ENCODE measurements around the gene NUP62.

The NUP62 gene

DNA sequence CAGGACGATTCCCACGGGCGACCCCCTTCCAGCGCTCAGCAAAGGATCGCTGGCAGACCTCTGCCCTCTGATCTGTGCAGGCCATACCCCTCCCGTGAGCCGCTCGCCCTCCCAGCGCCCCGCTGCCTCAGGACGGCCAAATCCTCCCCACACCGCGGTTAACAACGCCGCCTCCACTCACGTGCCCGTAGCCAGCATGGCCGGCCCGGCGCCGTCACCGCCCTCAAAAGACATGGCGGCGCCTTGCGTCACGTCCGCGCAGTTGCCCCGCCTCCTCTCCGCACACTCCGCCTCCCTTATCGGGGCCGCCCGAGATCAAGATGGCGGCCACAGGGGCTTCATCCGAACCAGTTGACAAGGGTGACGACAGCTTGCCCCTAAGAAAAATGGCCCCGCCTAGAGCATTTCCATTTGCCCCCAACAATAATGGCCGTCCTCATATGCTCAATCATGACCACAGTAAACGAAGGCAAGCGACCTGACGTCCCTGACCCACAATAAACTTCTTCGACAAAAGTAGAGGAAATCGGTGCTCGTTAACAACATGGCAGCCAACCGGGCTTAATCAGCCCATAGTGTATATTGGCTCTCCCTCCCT, 52.8 kb downstream of the NUP62 start:
- H3K4me2 ChIP-seq (ENCODE audit: low read length) = peak overlapping the region; percentile 98
- peak overlapping the region; percentile 99 for H3K9ac ChIP-seq (ENCODE audit: low read depth, low read length)
- no peaks in the 10 kb centered on the region for H3K27me3 ChIP-seq (ENCODE audit: control insufficient read depth, insufficient read depth, low read length)
- peaks cover 16% of the 10 kb centered on the region for H3K36me3 ChIP-seq (ENCODE audit: insufficient read depth, low read length)
- H3K9me3 ChIP-seq (replicated peaks; ENCODE audit: low read length) = no peaks in the 10 kb centered on the region
- peak overlapping the region; percentile 96 for H3K4me3 ChIP-seq (ENCODE audit: low read length)
- H3K4me1 ChIP-seq (ENCODE audit: control insufficient read depth, insufficient read depth, low read length) = peaks cover 23% of the 10 kb centered on the region

- Histone ChIP-seq H3K27me3 (ENCODE audit: control insufficient read depth, insufficient read depth, low read length) (no peaks in the 10 kb centered on the region), H3K36me3 (ENCODE audit: insufficient read depth, low read length) (peaks cover 15% of the 10 kb centered on the region), H3K4me1 (ENCODE audit: control insufficient read depth, insufficient read depth, low read length) (peaks cover 23% of the 10 kb centered on the region), H3K4me2 (ENCODE audit: low read length) (peak overlapping the region; percentile 98), H3K4me3 (ENCODE audit: low read length) (peak overlapping the region; percentile 96), H3K9me3 (replicated peaks; ENCODE audit: low read length) (no peaks in the 10 kb centered on the region), H3K9ac (ENCODE audit: low read depth, low read length) (peak overlapping the region; percentile 99)
Measured at GRCh38 chr19:49875857-49876421, 53.4 kb downstream of the NUP62 start.

- Histone ChIP-seq H3K9ac (ENCODE audit: low read depth, low read length) (peak overlapping the region; percentile 99), H3K27me3 (ENCODE audit: control insufficient read depth, insufficient read depth, low read length) (no peaks in the 10 kb centered on the region), H3K4me1 (ENCODE audit: control insufficient read depth, insufficient read depth, low read length) (peaks cover 30% of the 10 kb centered on the region), H3K9me3 (replicated peaks; ENCODE audit: low read length) (no peaks in the 10 kb centered on the region), H3K36me3 (ENCODE audit: insufficient read depth, low read length) (peaks cover 10% of the 10 kb centered on the region), H3K4me3 (ENCODE audit: low read length) (peak overlapping the region; percentile 96), H3K4me2 (ENCODE audit: low read length) (peak overlapping the region; percentile 98)
Measured at GRCh38 chr19:49875177-49875576, 54.1 kb downstream of the NUP62 start.

GRCh38 chr19:49874503-49875157, 54.7 kb downstream of the NUP62 start:
- Histone ChIP-seq H3K4me1 (ENCODE audit: control insufficient read depth, insufficient read depth, low read length) (peaks cover 34% of the 10 kb centered on the region), H3K9me3 (replicated peaks; ENCODE audit: low read length) (no peaks in the 10 kb centered on the region), H3K9ac (ENCODE audit: low read depth, low read length) (peak overlapping the region; percentile 99), H3K27me3 (ENCODE audit: control insufficient read depth, insufficient read depth, low read length) (no peaks in the 10 kb centered on the region), H3K36me3 (ENCODE audit: insufficient read depth, low read length) (peaks cover 8% of the 10 kb centered on the region), H3K4me3 (ENCODE audit: low read length) (peak overlapping the region; percentile 96), H3K4me2 (ENCODE audit: low read length) (peak overlapping the region; percentile 98)

DNA sequence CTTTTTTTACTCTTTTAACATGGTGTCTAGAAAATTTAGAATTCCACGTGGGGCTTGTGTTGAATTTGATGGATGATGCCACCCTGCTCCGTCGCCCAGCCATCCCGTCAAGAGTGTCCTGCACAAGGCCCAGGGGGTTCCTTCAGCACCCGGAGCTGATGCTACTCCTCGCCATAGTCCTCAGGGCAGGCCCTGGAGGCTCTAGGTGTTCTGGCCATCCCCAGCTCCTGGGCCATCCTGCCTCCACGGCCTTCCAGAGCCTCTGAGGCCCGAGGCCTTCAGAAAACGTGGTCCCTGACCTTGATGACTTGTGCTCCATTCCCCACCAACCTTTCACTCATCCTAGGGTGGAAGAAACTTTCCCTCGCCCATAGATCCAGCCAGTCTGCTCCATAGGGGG, 55.5 kb downstream of the NUP62 start:
- Histone ChIP-seq H3K4me2 (ENCODE audit: low read length) (no peak overlapping the region), H3K9ac (ENCODE audit: low read depth, low read length) (no peak overlapping the region), H3K4me1 (ENCODE audit: control insufficient read depth, insufficient read depth, low read length) (peaks cover 38% of the 10 kb centered on the region), H3K36me3 (ENCODE audit: insufficient read depth, low read length) (peaks cover 8% of the 10 kb centered on the region), H3K9me3 (replicated peaks; ENCODE audit: low read length) (no peaks in the 10 kb centered on the region), H3K4me3 (ENCODE audit: low read length) (no peak overlapping the region), H3K27me3 (ENCODE audit: control insufficient read depth, insufficient read depth, low read length) (no peaks in the 10 kb centered on the region)

DNA sequence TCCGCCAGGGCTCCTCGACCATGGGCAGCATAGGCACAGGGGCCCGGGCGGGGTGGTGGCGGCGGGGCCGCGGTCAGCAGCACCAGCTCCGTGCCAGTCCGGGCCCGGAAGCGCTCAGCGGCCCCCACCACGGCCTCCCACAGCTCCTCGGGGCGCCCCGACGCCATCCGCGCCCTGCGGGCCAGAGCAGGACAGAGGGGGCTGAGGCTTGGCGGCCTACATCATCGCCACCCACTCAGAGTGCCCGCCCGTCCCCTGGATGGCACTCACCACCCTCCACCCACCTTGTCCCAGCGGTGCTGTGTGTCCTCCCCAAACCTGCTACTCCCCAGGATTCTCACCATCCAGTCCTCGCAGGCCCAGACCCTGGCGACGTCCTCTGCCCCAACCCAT, 56.2 kb downstream of the NUP62 start:
- Histone ChIP-seq H3K9me3 (replicated peaks; ENCODE audit: low read length) (no peaks in the 10 kb centered on the region), H3K27me3 (ENCODE audit: control insufficient read depth, insufficient read depth, low read length) (no peaks in the 10 kb centered on the region), H3K4me2 (ENCODE audit: low read length) (no peak overlapping the region), H3K9ac (ENCODE audit: low read depth, low read length) (no peak overlapping the region), H3K4me3 (ENCODE audit: low read length) (no peak overlapping the region), H3K4me1 (ENCODE audit: control insufficient read depth, insufficient read depth, low read length) (peaks cover 34% of the 10 kb centered on the region), H3K36me3 (ENCODE audit: insufficient read depth, low read length) (peaks cover 8% of the 10 kb centered on the region)

GRCh38 chr19:49872245-49873128, 56.8 kb downstream of the NUP62 start:
- no peak overlapping the region for H3K9ac ChIP-seq (ENCODE audit: low read depth, low read length)
- no peaks in the 10 kb centered on the region for H3K9me3 ChIP-seq (replicated peaks; ENCODE audit: low read length)
- peaks cover 35% of the 10 kb centered on the region for H3K4me1 ChIP-seq (ENCODE audit: control insufficient read depth, insufficient read depth, low read length)
- H3K36me3 ChIP-seq (ENCODE audit: insufficient read depth, low read length) = peaks cover 8% of the 10 kb centered on the region
- no peak overlapping the region for H3K4me2 ChIP-seq (ENCODE audit: low read length)
- no peaks in the 10 kb centered on the region for H3K27me3 ChIP-seq (ENCODE audit: control insufficient read depth, insufficient read depth, low read length)
- no peak overlapping the region for H3K4me3 ChIP-seq (ENCODE audit: low read length)

GRCh38 chr19:49871349-49871985, 57.8 kb downstream of the NUP62 start:
- no peak overlapping the region for H3K4me3 ChIP-seq (ENCODE audit: low read length)
- no peak overlapping the region for H3K9ac ChIP-seq (ENCODE audit: low read depth, low read length)
- peaks cover 39% of the 10 kb centered on the region for H3K4me1 ChIP-seq (ENCODE audit: control insufficient read depth, insufficient read depth, low read length)
- H3K36me3 ChIP-seq (ENCODE audit: insufficient read depth, low read length) = peaks cover 8% of the 10 kb centered on the region
- H3K4me2 ChIP-seq (ENCODE audit: low read length) = no peak overlapping the region
- H3K27me3 ChIP-seq (ENCODE audit: control insufficient read depth, insufficient read depth, low read length) = no peaks in the 10 kb centered on the region
- no peaks in the 10 kb centered on the region for H3K9me3 ChIP-seq (replicated peaks; ENCODE audit: low read length)

DNA sequence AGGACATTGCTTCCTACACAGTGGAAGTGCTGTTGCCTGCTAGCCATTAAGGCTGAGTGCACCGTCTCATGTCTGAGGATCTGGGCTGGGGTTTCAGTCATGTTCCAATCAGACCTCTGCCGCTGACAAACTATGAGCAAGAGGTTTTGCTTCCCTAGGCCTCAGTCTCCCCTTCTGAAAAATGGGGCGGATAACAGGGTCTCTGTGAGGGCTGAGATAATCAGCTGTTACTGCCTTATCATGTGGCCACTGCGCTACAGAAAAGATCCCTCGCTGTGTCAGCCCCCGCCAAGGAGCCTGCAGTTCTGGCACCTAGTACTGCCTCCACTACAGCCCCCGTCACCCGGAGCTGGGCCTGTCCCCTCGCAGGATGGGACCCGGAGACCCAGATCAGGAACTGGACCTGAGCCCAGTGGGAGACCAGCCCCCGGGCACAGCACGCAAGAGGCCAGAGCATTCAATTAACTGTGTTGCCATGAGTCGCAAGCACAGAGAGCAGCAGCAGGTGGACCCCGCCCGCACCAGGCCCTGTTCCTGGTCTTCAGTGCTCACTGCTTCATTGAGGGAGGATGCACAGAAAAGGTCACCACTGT, 58.9 kb downstream of the NUP62 start:
- peak overlapping the region; percentile 67 for H3K9ac ChIP-seq (ENCODE audit: low read depth, low read length)

DNA sequence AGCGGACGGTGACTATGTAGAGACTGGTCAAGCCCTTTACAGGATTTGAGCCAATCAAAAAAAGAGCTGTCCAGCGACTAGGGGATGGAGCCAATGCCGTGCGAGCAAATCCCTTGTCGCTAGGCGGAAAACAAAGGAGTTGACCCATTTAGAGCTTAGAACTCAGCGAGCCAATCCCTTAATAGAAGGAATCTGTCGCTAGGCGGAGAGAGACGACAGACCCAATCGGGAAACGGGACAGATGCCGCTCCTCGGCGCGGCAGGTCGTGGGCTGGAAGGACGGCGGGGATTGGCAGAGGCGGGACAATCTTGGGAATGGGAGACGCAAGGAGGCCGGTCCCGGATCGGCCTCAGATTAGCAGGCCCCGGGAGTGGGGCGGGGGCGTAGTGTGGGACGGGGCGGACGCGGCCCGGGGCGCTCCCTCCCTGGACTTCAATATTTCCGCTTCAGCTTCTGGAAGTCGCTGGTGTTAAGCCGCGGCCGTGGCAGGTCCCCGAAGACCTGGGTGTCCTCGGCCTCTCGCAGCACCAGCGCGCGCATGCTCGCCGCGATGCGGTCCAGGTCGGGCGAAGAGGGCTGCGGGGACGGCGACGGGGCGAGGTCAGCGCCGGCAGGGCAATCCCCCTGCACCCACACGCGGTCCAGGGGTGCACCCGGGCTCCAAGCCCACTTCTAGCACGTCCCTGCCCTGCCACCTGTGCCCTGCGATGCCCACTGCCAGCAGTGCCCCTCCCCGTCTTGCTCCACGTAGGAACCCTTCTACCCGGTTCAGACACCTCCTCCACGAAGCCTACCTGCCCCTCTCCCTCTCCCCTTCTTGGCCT, 59.6 kb downstream of the NUP62 start:
- Histone ChIP-seq H3K9ac (ENCODE audit: low read depth, low read length) (peak overlapping the region; percentile 67), H3K4me3 (ENCODE audit: low read length) (peak overlapping the region; percentile 66), H3K4me2 (ENCODE audit: low read length) (peak overlapping the region; percentile 86), H3K36me3 (ENCODE audit: insufficient read depth, low read length) (peaks cover 12% of the 10 kb centered on the region), H3K9me3 (replicated peaks; ENCODE audit: low read length) (no peaks in the 10 kb centered on the region), H3K27me3 (ENCODE audit: control insufficient read depth, insufficient read depth, low read length) (no peaks in the 10 kb centered on the region), H3K4me1 (ENCODE audit: control insufficient read depth, insufficient read depth, low read length) (peaks cover 38% of the 10 kb centered on the region)

More for the DNA sequence above, 58.9 kb downstream of the NUP62 start:
- H3K4me1 ChIP-seq (ENCODE audit: control insufficient read depth, insufficient read depth, low read length) = peaks cover 45% of the 10 kb centered on the region
- H3K4me2 ChIP-seq (ENCODE audit: low read length) = peak overlapping the region; percentile 84
- peak overlapping the region; percentile 66 for H3K4me3 ChIP-seq (ENCODE audit: low read length)
- H3K9me3 ChIP-seq (replicated peaks; ENCODE audit: low read length) = no peaks in the 10 kb centered on the region
- H3K27me3 ChIP-seq (ENCODE audit: control insufficient read depth, insufficient read depth, low read length) = no peaks in the 10 kb centered on the region
- H3K36me3 ChIP-seq (ENCODE audit: insufficient read depth, low read length) = peaks cover 8% of the 10 kb centered on the region

Measured in skeletal muscle satellite cell (primary cell).